GM12874 (cell line): ENCODE data around the gene SLC9A1.

Experiments
- CTCF ChIP-seq: IDR thresholded peaks from 2 replicates; pipeline ENCODE4 v1.5.1; 2011; ENCODE audit warnings: low read depth, mild to moderate bottlenecking, control low read depth, low read length, moderate library complexity; ENCODE audit not compliant: insufficient read depth

Gene SLC9A1

GRCh38 chr1:27101054-27101491, 53.9 kb downstream of the SLC9A1 start:
- no peak for TF ChIP-seq CTCF

GRCh38 chr1:27100335-27101053, 54.4 kb downstream of the SLC9A1 start:
- TF ChIP-seq CTCF, result no peak

GRCh38 chr1:27099587-27100334, 55.2 kb downstream of the SLC9A1 start:
- no peak for TF ChIP-seq CTCF

- TF ChIP-seq CTCF, result no peak
Observed at GRCh38 chr1:27099135-27099586, 55.8 kb downstream of the SLC9A1 start.

- no peak for TF ChIP-seq CTCF
Observed at GRCh38 chr1:27098431-27099134, 56.3 kb downstream of the SLC9A1 start.

GRCh38 chr1:27097484-27097917, 57.4 kb downstream of the SLC9A1 start:
- TF ChIP-seq CTCF, result peak; percentile 93

GRCh38 chr1:27095576-27095975, 59.3 kb downstream of the SLC9A1 start:
- TF ChIP-seq CTCF, result no peak
